ENCODE results near the gene NTM.

Gene NTM

DNA sequence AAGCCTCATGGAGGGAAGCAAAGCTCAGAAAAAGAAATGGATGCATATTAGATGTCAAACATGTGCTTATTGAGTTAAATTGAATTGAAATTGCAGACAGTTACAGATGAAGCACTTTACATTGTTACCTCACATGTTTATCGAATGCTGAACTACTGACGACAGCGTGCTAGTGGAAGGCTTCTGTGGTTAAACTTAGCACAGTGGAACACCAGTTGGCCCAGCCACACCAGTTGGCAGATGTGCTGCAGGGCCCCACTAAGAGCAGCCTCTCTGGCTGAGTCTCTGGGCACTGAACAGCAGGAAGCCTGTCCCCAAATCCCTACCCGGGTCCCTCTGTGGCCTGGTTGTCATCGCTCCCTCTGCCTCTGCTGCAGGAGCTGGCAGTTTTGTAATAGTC is 242.1 kb downstream of the NTM start:
- DNase-seq: no peak

DNA sequence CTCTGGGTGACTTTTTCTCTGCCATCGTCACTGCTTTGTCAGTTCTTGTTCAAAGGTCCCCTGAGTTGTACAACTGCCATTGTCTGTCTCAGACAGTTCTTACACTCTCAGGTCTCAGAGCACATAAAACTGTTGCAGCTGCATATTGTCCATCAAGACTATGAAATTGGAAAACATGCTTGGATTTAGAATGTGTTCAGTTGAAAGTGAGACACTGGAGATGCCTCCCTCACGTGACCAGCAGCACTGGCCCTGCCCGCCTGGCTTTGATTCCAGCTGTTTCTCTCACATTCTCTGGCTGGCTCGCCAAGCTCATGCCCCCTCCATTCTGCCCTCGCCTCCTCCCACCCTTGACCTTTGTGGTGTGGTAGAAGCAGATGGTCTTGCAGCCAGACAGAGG is 244.2 kb downstream of the NTM start:
- no peak for DNase-seq

DNA sequence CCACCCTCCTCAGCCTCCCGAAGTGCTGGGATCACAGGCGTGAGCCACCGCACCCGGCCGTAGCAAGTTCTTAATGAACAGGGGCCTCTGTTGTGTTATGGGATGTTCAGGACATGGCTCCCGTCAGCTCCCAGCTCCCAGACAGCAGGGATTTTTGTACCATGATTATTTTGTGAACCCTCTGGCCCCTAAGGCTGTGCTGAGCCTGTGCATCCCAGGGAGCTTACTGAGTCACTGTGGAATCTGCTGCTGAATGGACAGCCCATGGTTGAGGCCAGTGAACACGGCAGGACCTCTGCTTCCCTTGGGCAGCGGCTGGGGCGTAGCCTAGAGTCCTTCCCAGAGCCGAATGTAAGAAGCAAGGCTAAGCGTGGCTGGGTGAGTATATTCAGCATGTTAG is 245.2 kb downstream of the NTM start:
- no peak for DNase-seq

DNA sequence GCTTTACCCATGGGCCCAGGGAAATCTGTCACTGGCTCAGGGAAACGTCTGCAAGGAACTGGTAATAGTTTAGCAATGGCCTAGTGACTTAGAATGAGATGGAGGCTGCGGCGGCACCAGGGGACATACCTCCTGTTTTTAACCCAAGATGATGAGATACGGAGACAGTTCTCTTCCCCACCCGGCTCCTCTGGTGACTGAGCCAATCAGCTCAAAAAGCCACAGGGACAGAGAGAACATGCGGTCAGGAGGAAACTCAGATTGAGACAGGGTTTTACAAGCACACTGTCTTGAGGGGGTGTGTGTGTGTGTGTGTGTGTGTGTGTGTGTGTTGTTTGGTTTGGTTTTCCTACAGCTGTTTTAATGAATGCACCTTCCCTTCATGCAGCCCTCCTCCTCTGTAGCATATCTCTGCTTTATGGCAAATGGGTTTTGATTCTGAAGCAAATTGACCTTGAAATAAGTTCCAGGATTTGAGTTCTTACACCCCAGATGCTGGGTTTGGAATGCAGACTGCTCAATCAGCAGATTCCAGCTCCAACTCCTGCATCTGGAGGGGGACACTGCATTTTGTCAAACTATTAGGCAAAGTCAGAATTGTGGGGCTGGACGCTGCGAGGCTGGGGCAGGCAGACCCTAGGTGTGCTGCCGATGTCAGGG is 246.2 kb downstream of the NTM start:
- no peak for DNase-seq

DNA sequence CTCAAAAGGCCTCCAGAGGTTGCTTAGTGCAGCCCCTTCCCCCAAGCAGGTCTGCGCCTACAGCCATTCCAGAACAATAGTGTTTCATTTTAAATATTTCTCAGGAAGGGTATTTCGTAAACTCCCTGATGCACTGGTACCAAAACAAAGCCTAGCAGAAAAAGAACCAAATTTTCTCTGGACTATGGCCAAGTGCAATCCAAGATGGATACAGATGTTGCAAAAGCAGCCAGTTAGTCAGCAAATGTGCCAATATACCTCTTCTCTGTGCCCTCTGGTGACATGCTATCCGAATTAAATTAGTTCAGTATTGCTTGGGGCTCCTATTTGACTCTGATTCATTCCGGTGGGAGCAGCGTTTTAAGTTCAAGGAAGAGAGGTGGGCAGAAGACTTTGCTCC is 247.8 kb downstream of the NTM start:
- DNase-seq: no peak

DNA sequence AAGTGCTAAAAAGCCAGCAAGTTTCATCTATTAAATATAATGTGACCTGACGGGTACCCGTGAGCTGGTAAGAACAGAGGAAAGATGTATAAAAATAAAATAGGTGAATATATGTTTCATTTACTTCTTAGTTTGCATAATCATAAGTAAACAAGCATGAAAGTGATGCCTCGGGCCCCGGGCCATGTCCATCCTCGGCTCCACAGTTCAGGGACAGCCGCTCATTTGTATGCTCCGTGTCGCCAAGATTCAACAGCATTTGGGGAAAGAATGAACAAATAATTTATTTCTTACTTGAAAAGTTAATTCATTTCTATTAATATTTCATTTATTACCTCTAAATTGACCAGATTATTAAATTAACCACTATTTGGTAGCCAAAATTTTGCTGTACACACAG is 251.8 kb downstream of the NTM start:
- no peak for DNase-seq

DNA sequence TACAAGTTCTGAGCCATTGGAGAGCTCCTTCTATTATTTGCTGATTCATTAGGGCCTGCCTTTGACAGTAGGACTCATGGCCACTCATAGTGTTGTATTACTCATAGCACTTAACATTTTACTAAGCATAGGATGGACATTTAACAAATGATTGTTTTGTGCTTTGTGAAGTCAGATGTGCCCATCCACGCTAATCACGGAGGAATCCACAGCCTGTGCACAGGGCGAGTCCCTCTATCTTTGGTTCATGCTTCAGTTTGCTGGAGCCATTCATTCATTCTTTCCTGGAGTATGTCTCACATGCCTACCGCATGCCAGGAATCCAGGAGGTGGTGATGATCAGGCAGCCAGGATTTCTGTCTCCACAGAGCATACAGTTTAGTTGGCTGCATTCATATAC is 254.1 kb downstream of the NTM start:
- DNase-seq: no peak

DNA sequence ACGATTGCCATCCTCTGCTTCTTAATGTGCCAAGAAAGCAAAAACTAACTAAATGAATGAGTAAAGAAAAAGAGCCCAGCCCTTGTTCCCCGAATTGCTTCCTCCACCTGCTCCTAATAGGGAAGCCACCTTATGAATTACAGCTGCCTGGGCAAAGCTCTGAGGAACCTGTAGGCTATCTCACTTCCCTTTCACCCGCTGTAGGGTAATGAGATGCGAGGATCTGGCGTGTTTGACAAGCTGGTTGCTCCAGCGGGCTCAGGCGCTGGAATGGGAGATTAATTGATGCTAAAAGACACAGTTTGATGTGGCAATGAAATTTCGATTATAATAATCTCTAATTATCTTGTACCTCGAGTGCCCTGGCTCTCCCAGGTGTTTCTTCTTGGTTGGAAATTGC is 256.4 kb downstream of the NTM start:
- DNase-seq: no peak

DNA sequence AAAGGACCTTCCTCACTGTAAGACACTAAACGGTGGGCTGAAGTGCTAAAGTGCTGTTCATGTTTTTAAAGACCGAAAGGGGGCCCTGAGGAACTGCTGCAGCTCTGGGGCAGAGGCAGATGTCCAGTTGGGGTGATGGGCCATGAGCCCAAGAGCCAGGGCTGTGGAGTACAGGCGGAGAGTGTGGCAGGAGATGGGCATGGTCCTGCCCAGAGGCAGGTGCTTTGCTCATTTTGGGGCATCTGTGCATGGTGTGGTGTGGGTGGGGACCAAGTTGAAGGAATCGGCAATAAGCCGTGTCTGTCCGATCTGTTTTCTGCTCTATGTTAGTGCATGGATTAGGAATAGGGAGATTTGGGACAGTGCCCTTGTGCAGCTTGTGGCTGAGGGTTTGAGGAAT is 258.3 kb downstream of the NTM start:
- no peak for DNase-seq

DNA sequence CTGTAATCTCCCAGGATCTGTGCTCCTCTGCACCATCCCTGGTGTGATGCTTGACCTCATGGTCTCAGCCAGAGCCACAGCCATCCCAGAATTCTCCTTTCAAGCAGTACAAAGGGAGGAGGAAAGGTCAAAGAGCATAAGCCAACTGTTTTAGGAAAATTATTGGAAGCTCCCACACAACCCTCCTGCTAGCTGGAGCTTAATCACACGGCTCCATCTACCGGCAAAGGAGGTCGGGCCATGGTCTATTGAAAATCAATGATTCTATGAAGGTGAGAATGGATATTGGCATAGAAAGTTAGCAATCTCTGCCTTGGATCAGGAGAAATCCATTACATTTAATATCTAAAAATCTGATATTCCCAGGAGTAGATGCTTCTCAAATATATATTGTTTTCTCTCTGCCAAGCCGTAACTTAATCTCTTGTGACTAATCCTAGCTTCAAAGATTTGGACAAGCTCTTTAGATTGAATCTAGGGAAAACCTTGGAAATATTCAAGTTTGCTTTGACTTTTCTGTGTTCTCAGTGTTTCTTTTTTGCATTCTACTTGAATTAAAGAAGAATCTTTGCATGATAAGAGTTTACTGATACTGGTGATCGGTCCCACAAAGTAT is 259.6 kb downstream of the NTM start:
- no peak for DNase-seq

DNA sequence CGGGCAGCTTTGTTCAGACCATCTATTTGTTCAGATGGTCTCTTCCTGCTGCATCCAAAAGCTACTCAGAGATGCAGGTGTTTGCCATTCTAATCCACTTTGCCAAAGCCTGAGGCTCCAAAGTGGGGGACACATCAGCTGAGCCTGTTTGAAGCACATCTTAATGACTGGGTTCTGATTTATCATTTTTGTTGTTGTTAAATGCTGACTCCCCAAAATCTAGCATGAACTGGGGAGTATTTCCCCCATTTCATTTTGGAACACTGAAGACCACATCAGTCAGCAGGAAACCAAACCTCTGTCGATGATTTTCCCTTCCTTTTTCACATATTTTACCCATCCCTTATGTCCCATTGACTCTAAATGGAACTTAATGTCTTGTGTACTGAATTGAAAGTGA is 262.6 kb downstream of the NTM start:
- no peak for DNase-seq

DNA sequence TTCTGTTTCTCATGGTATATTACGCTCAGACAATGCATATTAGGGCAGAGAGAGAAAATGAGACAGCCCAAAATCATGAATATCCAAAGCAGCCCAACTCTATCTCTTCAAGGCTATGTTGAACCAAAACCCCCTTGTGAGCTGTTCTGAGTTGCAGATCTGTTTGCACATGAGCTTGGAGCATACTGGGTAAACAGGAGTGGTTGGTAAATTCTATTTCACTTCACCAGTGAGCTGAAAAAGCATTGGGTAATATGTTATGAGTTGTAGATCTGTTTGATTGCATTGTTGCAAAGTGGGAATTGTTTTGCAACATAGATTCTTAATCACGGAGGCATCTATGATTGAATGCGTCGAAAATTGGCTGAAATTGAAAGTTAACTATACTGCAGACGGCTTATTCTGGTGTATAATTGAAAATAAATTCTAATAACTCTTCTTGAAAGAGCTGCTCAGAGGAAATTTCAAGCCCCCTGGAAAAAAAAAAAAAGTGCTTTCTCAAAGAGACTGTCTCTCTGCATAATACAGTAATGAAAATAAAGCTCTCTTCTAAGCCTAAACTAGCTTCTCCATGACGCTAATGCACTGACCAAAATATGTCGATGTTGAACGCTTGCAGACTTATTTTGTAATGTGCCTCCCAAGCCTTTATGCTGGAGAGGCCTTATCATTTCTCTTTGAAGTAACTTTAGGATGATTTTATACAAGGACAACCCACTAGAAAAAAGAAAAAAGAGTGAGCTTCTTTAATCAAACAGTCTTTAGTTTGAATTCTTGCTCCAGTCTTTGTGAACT is 263.7 kb downstream of the NTM start:
- DNase-seq: no peak

DNA sequence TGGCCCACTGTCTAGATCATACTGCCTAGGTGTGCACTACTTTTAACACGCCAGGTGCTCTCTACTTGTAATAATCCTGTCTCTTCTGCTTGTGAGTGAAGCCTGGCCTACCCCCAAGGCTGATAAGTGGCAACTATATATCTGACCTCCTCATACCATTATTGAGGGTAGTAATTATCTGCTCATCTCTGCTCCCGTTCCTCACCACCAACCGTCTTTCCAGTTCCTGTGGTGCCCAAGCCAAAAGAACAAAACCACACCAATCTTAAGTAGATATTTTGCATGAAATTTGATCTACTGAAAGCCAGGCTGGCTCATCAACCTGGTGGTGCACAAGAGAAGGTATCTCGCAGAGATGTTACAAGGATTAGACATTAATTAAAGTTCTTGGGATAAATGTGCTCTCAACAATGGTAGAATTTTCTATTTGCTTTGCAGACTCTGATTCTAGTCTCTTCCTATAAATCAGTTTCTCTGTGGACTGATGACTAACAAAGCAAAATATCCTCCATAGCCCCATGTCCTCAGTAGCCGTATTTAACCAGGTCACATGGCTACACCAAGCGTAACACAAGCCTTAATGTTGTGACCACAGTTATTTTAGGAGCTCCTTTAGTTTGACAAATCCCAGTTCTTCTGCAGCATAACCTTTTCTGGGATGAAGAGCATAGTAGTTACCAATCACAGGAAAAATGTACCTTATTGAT is 267.2 kb downstream of the NTM start:
- no peak for DNase-seq

DNA sequence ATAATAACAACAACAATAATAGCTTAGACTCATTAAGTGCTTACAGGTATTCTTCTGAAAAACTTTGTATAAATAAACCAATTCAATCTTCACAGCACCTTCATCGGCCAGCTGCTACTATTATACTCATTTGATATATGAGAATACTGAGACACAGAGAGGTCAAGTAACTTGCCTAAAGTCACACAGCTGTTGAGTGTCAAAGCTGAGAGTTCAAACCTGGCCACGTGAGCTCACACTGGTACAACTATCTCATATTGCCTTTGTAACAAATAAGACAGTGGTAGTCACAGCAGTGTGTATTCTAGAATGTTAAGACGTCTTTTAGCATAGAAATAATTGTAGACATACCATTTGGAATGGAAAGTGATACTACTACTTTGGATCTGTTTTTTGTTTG is 268.5 kb downstream of the NTM start:
- DNase-seq: no peak

DNA sequence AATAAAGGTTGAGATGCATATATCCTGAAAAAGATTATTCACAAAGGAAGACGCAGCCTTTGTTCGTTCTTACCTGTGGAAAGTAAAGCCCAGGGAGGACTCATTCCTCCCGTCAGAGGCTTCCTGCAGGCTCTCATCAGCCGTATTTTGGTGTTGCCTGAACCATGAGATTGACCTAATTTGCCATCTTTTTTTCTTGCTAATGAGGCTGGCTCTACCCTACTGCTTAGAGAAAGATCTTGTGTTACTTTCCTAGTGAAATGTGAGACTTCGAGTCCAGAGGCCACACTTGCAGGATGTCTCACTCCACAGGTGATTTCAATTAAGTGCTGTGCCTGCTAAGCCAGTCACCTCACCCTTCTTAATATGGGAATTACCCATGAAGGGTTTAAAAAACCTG is 269.9 kb downstream of the NTM start:
- DNase-seq: no peak

DNA sequence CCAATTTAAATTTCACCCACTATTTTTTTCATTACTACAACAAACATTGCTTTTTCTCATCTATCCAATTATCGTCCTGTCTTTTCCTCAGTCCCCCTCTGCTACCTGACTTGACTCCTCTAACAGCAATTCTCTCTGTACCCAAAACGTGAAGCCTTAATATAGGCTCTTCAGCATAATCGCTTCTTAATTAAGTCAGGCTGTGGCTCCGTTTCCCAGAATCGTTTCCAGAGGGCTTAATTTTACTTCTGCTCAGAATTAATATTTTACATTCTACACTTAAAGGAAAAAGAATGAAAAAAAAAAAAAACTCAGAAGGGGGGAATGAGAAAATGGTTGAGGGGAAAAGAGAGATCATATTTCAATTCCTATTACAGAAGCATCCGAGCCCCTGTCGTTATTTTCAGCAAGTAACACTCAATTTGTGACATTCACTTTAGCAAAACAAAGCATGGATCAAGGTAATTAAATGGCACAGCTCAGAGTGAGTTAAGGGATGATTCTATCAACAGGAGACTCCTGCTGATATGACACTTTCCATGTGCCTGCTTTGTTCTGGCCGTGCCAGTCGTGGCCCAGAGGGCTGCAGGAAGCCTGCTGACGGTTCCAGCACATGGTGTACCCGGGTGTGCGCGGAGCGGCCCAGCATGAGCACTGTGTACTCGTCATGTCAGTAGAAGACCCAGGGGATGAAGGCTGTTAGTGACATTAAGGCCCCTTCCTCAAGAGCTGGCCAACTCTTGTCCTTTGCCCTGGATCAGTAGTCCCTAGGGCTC is 272.5 kb downstream of the NTM start:
- DNase-seq: no peak

DNA sequence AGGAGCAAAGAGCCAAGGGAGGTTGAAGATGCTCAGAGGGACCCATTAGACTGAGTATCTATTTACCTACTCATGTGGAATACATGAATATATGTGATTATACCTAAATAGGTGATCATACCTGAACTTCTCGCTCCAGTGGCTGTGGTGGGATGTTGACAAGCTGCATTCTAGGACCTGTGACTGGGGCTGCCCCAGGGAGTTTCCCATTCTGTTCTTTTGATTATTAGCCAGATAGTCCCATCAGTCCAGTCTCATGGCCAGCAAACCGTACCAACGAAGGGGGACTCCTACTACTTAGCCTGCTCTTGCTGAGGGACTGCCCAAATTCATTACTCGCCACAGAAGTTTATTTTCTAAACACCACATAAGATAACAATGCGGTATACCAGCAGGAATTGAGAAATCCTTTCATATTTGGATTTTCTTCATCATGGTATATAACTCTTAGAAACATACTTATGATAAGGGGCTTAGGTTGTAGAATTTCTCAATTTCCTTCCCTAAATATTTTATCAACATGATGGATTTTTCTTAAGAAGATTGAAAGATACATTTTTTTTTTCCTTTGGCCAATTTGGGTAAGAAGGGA is 273.9 kb downstream of the NTM start:
- DNase-seq: no peak

DNA sequence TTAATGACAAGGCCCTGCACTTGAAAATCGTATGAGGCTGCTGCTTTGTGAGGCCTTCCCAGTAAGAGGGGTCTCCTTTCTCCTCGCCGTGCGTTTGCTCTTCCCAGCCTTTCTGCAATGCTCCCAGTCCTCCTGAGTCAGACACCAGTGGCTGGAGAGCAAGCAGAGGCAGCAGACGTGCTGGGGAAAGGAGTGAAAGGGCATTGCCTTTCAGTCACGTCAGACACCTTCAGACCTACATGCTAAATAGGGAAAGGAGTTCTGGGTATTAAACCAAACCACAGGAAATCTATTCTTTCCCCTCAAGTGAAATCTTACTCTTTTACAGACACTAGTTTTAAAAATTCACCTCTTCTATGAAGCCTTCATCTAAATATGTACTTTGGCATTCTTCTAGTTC is 274.8 kb downstream of the NTM start:
- DNase-seq: no peak

DNA sequence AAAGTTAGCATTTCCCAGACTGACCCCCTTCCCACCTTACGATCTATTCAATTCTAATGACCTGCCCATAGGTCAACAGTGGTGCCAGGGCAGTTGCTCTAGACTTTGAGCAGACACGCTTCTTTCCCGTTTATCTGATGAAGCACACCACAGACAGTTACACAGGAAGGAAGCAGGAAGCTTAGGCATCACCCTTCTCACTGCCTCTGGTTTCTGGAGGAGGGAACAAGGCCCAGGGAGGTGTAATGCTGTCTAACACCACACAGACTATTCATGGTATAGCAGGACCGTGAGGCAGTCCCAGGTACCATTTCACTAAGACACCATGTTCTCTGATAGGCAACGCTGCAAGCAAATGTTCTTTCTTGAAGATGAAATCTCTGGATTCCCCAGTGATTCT is 279.4 kb downstream of the NTM start:
- DNase-seq: no peak

DNA sequence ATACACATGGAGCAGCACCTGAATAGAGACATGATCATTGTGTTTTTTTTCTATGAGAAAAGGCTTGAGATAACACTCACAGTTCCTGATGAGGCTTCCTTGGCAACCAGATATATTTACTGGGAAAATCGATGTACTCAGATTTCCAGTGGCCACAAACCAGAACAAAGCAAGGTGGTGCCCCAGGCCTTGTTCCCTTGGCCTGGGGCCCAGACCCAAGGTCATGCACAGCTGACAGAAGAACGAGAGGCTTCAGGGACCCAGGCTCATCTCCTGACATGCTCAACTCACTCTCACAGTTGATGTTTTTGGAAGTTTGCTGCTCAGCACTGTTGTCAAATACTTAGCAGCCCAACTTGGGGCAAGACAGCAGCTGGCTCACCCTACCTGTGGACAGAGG is 281.8 kb downstream of the NTM start:
- DNase-seq: no peak

DNA sequence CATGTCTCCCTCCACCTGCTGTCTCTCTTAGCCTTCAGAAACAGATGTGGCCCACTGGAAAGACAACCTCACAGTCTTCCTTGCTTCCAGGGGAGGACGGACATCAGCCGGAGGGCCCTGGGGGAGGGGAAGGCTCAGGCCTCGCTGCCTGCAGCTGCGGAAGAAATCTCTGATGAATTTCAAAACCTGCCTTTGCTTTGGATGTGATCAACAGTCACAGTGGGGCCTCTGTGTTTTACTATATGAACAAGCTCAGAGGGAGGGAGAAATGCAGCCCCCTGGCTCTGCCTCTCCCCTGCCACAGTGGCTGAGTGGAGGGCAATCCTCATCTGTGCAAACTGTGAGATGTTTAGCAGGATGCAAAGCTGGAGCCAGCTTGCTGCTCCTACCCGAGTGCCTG is 282.8 kb downstream of the NTM start:
- no peak for DNase-seq

DNA sequence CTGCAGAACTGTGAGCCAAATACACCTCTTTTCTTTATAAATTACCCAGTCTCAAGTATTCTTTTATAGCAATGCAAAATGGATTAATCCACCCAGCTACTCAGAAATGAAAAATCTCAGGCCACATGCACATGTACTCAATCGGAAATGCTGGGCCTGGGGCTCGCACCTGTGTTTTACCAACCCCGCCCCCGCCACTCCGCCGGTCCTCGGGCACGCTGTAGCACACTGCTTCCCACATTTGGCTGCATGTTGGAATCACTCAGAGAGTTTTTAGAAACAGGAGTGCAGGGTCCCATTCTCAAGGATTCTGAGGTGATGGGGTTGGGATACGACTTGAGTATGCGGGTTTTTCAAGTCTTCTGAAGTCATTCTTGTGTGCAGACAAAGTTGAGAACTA is 284.4 kb downstream of the NTM start:
- DNase-seq: no peak
